Pancreas (tissue), 10 donors: ENCODE measurements around the gene GTF2F2. TPM values are rescaled to one million over a fixed set of nuclear protein-coding genes. Genes with fewer than 3 reads are reported as not detected.

ENCODE experiments used
- ATAC-seq, 4 donors: fragments of 200-7000 bp; cut with Tn5 transposase; one replicate each; pipeline versions ENCODE4 v1.8.0 to v1.9.1; 2020; ENCODE audit warnings: mild to moderate bottlenecking in 4 of 4, moderate library complexity in 4 of 4
- DNase-seq, 6 donors: peaks; one replicate each; pipeline ENCODE4 v3.0.0-alpha.2; 2020
- FAIRE-seq: peaks from 2 replicates; lab custom pipeline; 2012; peaks lifted over from hg19 to GRCh38; lab: Jason Lieb, UNC
- H3K27ac ChIP-seq, 4 donors: fragments of 200-600 bp; sonication (generic); 1 replicate in 3 of 4; 2 replicates in 1 of 4; pipeline versions ENCODE4 v1.5.0 to v1.8.0; 2020
- H3K27me3 ChIP-seq, 4 donors: fragments of 200-600 bp; one replicate each; pipeline ENCODE4 v1.8.0; 2021
- H3K36me3 ChIP-seq, 3 donors: fragments of 200-600 bp; sonication (generic) in 1 of 3; one replicate each; pipeline versions ENCODE4 v1.5.0 to v1.8.0; 2020 to 2021
- H3K4me1 ChIP-seq, 3 donors: fragments of 200-600 bp; one replicate each; pipeline ENCODE4 v1.8.0; 2021
- H3K4me3 ChIP-seq, 4 donors: fragments of 200-600 bp; sonication (generic) in 2 of 4; one replicate each; pipeline versions ENCODE4 v1.5.0 to v1.8.0; 2020 to 2021
- H3K9me3 ChIP-seq, 4 donors: fragments of 200-600 bp; one replicate each; pipeline ENCODE4 v1.8.0; 2021
- WGBS, 2 donors: extraction: QIAGEN DNeasy Blood & Tissue Kit; methylation state at CpG; one replicate each; pipeline ENCODE4 v1.1.7; 2013; 5-methylcytosine and 5-hydroxymethylcytosine counted together
- intact Hi-C, 3 donors: fragments of 100-400 bp; cut with DNase I; formaldehyde crosslinking; loops; one replicate each; pipeline versions ENCODE4 v1.11.1 to v1.14.2; 2022
- polyA plus RNA-seq, 2 donors: library from polyadenylated mRNA; stranded (reverse); fragments of 200-250 nt; gene quantifications; one replicate each; pipeline ENCODE4 v1.2.3, GENCODE V29; 2013
- total RNA-seq, 6 donors: library from RNA; stranded (reverse); fragmentation: NEBNext Ultra II Directional in 4 of 6; extraction: Animal tissue kit (Norgen Biotek cat#: 25700) in 4 of 6; gene quantifications; one replicate each; pipeline versions ENCODE4 v1.2.1 to v1.2.4, GENCODE V29; 2021 to 2023
- TF ChIP-seq, protein P1 (sequence below), 4 donors: fragments of 200-600 bp; sonication (generic) in 3 of 4; IDR thresholded peaks; one replicate each; pipeline versions ENCODE4 v1.5.0 to v1.8.0; 2021; ENCODE audit warnings: antibody characterized with exemption in 4 of 4
- donor health status: healthy with polysubstance abuse.
- donor health status: DM: no; HTN: no; CAD: no; lungs with moderate emphysema.
- donor health status: DM: no; HTN: no; CAD: no.
- donor health status: control.
- donor health status: control.
- donor health status: Bipolar disorder and iron deficiency.
- donor health status: DM: yes; HTN: yes; CAD: no.
- donor health status: DM: no; HTN: no; CAD: no.
- donor health status: DM: no; HTN: no; CAD: no.
- donor health status: DM: yes; HTN: yes; CAD: no.

Gene GTF2F2
- total and polyA plus RNA-seq, 8 donors = 6.0 to 8.6 (median 7.7) TPM

- 68% methylated on average over 12 of the region's 12 CpGs for WGBS, 2 donors
- DNase-seq = peak in 5 of 6 donors; percentile 51 to 83 (median 61)
- Histone ChIP-seq H3K27ac (peak overlapping the region in 2 of 4 donors; percentile 72 to 76), H3K36me3 (no peaks in the 10 kb centered on the region), H3K27me3 (no peaks in the 10 kb centered on the region), H3K4me1 (peaks cover 0 to 3% (median 0%) of the 10 kb centered on the region in 3 donors), H3K9me3 (no peaks in the 10 kb centered on the region), H3K4me3 (no peak overlapping the region)
- intact Hi-C loops = no loop called here
- peak; percentile 96 to 98 (median 98) for ATAC-seq
- TF ChIP-seq, protein P1, sequence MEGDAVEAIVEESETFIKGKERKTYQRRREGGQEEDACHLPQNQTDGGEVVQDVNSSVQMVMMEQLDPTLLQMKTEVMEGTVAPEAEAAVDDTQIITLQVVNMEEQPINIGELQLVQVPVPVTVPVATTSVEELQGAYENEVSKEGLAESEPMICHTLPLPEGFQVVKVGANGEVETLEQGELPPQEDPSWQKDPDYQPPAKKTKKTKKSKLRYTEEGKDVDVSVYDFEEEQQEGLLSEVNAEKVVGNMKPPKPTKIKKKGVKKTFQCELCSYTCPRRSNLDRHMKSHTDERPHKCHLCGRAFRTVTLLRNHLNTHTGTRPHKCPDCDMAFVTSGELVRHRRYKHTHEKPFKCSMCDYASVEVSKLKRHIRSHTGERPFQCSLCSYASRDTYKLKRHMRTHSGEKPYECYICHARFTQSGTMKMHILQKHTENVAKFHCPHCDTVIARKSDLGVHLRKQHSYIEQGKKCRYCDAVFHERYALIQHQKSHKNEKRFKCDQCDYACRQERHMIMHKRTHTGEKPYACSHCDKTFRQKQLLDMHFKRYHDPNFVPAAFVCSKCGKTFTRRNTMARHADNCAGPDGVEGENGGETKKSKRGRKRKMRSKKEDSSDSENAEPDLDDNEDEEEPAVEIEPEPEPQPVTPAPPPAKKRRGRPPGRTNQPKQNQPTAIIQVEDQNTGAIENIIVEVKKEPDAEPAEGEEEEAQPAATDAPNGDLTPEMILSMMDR (IDR thresholded peaks at IDR 0.05) = no peak
- no peak for FAIRE-seq
Observed at GRCh38 chr13:45167611-45168554, 47.6 kb downstream of the GTF2F2 start.

DNA sequence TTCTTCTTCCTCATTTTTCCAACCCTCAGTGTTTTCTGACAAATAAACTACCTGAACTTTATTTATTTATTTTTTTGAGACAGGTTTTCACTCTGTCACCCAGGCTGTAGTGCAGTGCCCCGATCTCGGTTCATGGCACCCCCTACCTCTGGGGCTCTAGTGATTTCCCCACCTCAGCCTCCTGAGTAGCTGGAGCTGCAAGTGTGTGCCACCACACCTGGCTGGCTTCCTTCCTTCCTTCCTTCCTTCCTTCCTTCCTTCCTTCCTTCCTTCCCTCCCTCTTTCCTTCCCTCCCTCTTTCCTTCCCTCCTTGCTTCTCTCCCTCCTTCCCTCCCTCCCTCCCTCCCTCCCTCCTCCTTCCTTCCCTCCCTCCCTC is 48.2 kb downstream of the GTF2F2 start:
- TF ChIP-seq, protein P1 (IDR thresholded peaks at IDR 0.05) = no peak
- Histone ChIP-seq H3K27me3 (no peaks in the 10 kb centered on the region), H3K36me3 (no peaks in the 10 kb centered on the region), H3K27ac (peak overlapping the region in 2 of 4 donors; percentile 72 to 76), H3K4me3 (no peak overlapping the region), H3K4me1 (peaks cover 0 to 3% (median 0%) of the 10 kb centered on the region in 3 donors), H3K9me3 (no peaks in the 10 kb centered on the region)
- FAIRE-seq = no peak
- WGBS, 2 donors = 43 to 54% methylated on average over 2 of the region's 2 CpGs
- intact Hi-C loops = no loop called here
- DNase-seq = no peak
- no peak for ATAC-seq

- H3K27me3 ChIP-seq = no peaks in the 10 kb centered on the region
- intact Hi-C loops = no loop called here
- no peak overlapping the region for H3K27ac ChIP-seq
- ATAC-seq (no peak), FAIRE-seq (no peak), DNase-seq (no peak)
- no peaks in the 10 kb centered on the region for H3K9me3 ChIP-seq
- no peaks in the 10 kb centered on the region for H3K4me1 ChIP-seq
- TF ChIP-seq, protein P1 (IDR thresholded peaks at IDR 0.05) = no peak
- H3K36me3 ChIP-seq = no peaks in the 10 kb centered on the region
- H3K4me3 ChIP-seq = no peak overlapping the region
Observed at GRCh38 chr13:45174478-45174877, 54.2 kb downstream of the GTF2F2 start.

- FAIRE-seq (no peak), ATAC-seq (no peak), DNase-seq (no peak)
- Histone ChIP-seq H3K36me3 (no peaks in the 10 kb centered on the region), H3K4me3 (no peak overlapping the region), H3K4me1 (no peaks in the 10 kb centered on the region), H3K9me3 (no peaks in the 10 kb centered on the region), H3K27me3 (no peaks in the 10 kb centered on the region), H3K27ac (no peak overlapping the region)
- intact Hi-C loops = no loop called here
- 87 to 90% methylated on average over 3 of the region's 3 CpGs for WGBS, 2 donors
- TF ChIP-seq, protein P1 (IDR thresholded peaks at IDR 0.05) = no peak
Observed at GRCh38 chr13:45178349-45179162, 58.2 kb downstream of the GTF2F2 start.
